Measurements from ENCODE around the gene SMIM38.

Gene SMIM38

DNA sequence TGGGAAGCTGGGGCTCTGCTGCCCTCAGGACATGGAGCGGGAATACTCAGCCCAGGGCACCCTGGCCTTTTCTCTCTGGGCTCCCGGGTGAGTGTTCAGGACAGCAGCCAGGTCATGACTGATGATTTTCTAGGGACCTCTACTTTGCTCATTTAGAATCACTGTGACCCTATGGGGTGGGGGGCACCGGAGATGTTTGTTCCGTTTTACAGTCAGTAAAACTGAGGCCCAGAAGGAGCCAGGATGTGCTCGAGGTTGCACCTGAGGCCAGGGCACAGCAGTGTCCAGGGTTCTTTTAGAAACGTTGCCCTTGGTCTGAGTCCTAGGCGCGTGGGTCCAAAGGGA lies 48.1 kb downstream of the SMIM38 start:
- no peak for DNase-seq (ENCODE audit: low spot score)

DNA sequence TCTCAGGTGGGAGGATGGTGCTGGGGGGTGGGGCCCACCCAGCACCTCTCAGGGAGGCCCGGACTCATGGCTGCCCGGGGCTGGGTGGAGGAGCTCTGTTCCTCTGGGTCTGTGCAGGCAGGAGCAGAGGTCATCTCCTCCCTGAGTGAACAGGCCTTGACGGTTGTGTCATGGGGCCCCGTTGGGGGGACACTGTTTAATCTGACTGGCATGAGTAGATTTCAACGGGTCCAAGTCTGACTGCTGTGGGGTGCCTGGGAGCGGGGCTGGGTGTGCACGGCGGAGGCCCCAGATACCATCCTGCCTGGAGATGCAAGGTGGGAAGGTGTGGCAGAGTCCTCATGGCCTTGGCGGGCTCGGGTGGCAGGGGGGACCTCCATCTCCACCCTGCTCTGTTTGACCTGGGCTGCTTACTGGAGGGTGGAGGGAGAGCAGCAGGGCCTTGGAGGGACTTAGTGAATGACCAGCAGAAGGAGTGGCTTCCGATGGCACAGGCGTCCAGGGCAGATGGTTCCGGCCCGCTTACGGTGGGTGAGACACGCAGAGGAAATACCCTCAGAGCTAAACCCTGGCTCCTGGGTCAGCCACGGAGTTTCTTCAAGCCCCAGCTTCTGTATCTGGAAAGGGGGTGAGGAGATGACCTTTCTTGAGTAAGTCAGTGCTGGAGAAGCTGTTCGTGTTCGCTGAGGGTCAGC lies 48.7 kb downstream of the SMIM38 start:
- no peak for DNase-seq (ENCODE audit: low spot score)

DNA sequence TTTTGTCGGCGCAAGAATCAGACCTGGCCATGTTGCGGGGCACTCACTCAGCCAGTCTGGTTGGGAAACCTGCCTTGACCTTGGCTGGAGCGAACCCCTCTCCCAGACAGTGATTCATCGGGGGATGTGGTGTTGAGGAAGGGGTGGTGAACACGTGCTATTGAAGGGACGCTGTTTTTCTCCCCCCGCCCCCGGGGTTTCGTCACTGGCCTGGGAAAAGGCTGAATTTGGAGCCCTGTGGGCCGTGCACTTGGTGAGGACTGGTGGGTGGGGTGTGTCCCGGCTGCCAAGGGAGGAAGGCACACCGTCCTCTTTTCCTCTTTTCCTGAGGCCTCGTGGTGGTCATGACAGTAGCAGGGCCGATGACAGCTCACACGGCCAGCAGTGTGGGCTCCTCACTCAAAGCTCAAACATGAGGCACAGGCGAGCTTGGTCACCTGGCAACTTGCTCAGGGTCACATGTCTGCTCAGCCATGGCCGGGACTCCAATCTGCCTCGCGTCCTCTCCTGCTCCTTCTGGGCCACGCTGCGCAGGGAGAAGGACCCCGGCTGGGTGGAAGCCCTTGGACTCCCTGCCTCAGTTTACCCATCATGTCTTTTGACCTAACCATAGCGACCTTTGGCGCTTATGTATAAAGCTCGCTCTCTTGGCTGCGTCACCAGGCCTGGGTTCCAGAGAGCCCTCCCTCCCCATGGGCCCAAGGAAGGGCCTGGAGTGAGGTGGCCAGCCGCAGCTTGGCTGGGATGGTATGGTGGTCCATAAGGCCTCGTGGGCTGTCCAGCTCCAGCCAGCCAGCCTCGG lies 49.4 kb downstream of the SMIM38 start:
- DNase-seq (ENCODE audit: low spot score): no peak

Data from CD4-positive, alpha-beta T cell treated with Interleukin-6 at 100 ng/mL for 8 hours (primary cell).